GM23248 (cell line): ENCODE measurements around the gene EXOC1. TPM values are rescaled to one million over a fixed set of nuclear protein-coding genes. Genes with fewer than 3 reads are reported as not detected.

Experiments used
- DNase-seq: peaks from one replicate; pipeline ENCODE4 v3.0.0-alpha.2; 2015
- H2AFZ ChIP-seq: fragments of 200-600 bp; sonication (generic); 2 replicates; pipeline ENCODE4 v1.6.1; 2016; ENCODE audit warnings: antibody characterized with exemption
- H3F3A ChIP-seq: fragments of 200-600 bp; sonication (generic); 2 replicates; pipeline ENCODE4 v1.6.1; 2016; ENCODE audit warnings: mild to moderate bottlenecking, antibody characterized with exemption, mixed run types; ENCODE audit not compliant: insufficient read depth
- H3K27ac ChIP-seq: fragments of 200-600 bp; sonication (generic); 2 replicates; pipeline ENCODE4 v1.5.1; 2016; ENCODE audit warnings: mild to moderate bottlenecking
- H3K27me3 ChIP-seq: fragments of 200-600 bp; sonication (generic); replicated peaks from 2 replicates; pipeline ENCODE4 v1.6.1; 2016; ENCODE audit warnings: mild to moderate bottlenecking; ENCODE audit not compliant: insufficient read depth
- H3K36me3 ChIP-seq: fragments of 200-600 bp; sonication (generic); 2 replicates; pipeline ENCODE4 v1.6.1; 2016; ENCODE audit warnings: low read depth, mild to moderate bottlenecking
- H3K4me1 ChIP-seq: fragments of 200-600 bp; sonication (generic); 2 replicates; pipeline ENCODE4 v1.6.1; 2016; ENCODE audit warnings: mild to moderate bottlenecking; ENCODE audit not compliant: insufficient read depth
- H3K4me2 ChIP-seq: fragments of 200-600 bp; sonication (generic); one replicate; pipeline ENCODE4 v1.6.1; 2016; ENCODE audit warnings: mild to moderate bottlenecking; ENCODE audit not compliant: unreplicated experiment
- H3K4me3 ChIP-seq: fragments of 200-600 bp; sonication (generic); 2 replicates; pipeline ENCODE4 v1.5.1; 2016; ENCODE audit warnings: mild to moderate bottlenecking
- H3K79me2 ChIP-seq: fragments of 200-600 bp; sonication (generic); 2 replicates; pipeline ENCODE4 v1.6.1; 2016; ENCODE audit warnings: mild to moderate bottlenecking; ENCODE audit not compliant: insufficient read depth
- H3K9ac ChIP-seq: fragments of 200-600 bp; sonication (generic); 2 replicates; pipeline ENCODE4 v1.6.1; 2016; ENCODE audit warnings: mild to moderate bottlenecking
- H3K9me2 ChIP-seq: fragments of 200-600 bp; sonication (generic); 2 replicates; pipeline ENCODE4 v1.6.1; 2016; ENCODE audit warnings: mixed run types, mild to moderate bottlenecking, moderate library complexity; ENCODE audit not compliant: insufficient read depth
- H3K9me3 ChIP-seq: fragments of 200-600 bp; sonication (generic); one replicate; pipeline ENCODE4 v1.6.1; 2017; ENCODE audit warnings: low read depth
- H4K20me1 ChIP-seq: fragments of 200-600 bp; sonication (generic); 2 replicates; pipeline ENCODE4 v1.6.0; 2016; ENCODE audit not compliant: insufficient read depth
- EZH2 ChIP-seq: fragments of 200-600 bp; sonication (generic); IDR thresholded peaks from 2 replicates; pipeline ENCODE4 v1.6.1; 2018; ENCODE audit warnings: antibody characterized with exemption, mild to moderate bottlenecking; ENCODE audit not compliant: insufficient read depth, poor library complexity, severe bottlenecking
- EZH2phosphoT487 ChIP-seq: fragments of 200-600 bp; sonication (generic); IDR thresholded peaks from 2 replicates; pipeline ENCODE4 v1.6.1; 2018; ENCODE audit warnings: antibody characterized with exemption, moderate library complexity, mild to moderate bottlenecking, low read depth; ENCODE audit not compliant: insufficient read depth
- WGBS, 2 experiments: methylation state at CpG; one replicate each; pipeline ENCODE4 v1.1.6; 2015 to 2017; ENCODE audit warnings: low lambda C conversion rate in 2 of 2, low coverage in 1 of 2; ENCODE audit errors: missing lambda C conversion rate in 2 of 2; 5-methylcytosine and 5-hydroxymethylcytosine counted together
- in situ Hi-C: fragments of 300-500 bp; cut with MboI; formaldehyde crosslinking; loops from 2 replicates; pipeline ENCODE4 v1.15.0; 2020
- polyA plus RNA-seq: library from polyadenylated mRNA; unstranded; fragments of >200 nt; fragmentation: Nextera tagmentation; extraction: Ambion mirVana; gene quantifications from 2 replicates; pipeline ENCODE4 v1.2.1, GENCODE V29; 2016
- total RNA-seq: library from RNA; depleted of rRNA; stranded (reverse); fragments of >200 nt; shearing (Covaris generic); gene quantifications from 2 replicates; pipeline ENCODE4 v1.2.3, GENCODE V29; 2014

The EXOC1 gene
- total and polyA plus RNA-seq, 2 experiments from 2014 or later = 35.5 to 44.7 TPM

- no peaks in the 10 kb centered on the region for H3K9me2 ChIP-seq
- in situ Hi-C loops = loop anchor here (25.0 kb wide), 1 partner anchor 422 kb away; no protein-coding TSS in a partner anchor
These were observed 6.3 kb downstream of the EXOC1 start for GRCh38 chr4:55859711-55860110.

GRCh38 chr4:55864577-55865223 lies 11.3 kb downstream of the EXOC1 start:
- WGBS, 2 experiments = 93 to 100% methylated on average over 1 of the region's 1 CpG
- Histone ChIP-seq H3K9ac (peak overlapping the region; percentile 56; the same call in 1 of the 2 replicates), H3K4me2 (peak overlapping the region; percentile 76), H3K27me3 (no peaks in the 10 kb centered on the region), H3F3A (peaks cover 30% of the 10 kb centered on the region), H3K36me3 (peaks cover 22% of the 10 kb centered on the region; the same call in 1 of the 2 replicates), H3K4me3 (peak overlapping the region; percentile 55), H3K4me1 (peaks cover 32% of the 10 kb centered on the region), H3K27ac (peak overlapping the region; percentile 84), H3K79me2 (peaks cover 56% of the 10 kb centered on the region), H3K9me3 (no peaks in the 10 kb centered on the region), H3K9me2 (no peaks in the 10 kb centered on the region), H2AFZ (0 out of 2 replicates have a peak overlapping the region, but pooled peaks have one; percentile 60), H4K20me1 (no peaks in the 10 kb centered on the region)
- no peak for DNase-seq
- no peak for TF ChIP-seq EZH2phosphoT487
- no peak for TF ChIP-seq EZH2
- in situ Hi-C loops = loop anchor here (25.0 kb wide), 1 partner anchor 427 kb away; no protein-coding TSS in a partner anchor

More at GRCh38 chr4:55859711-55860110, 6.3 kb downstream of the EXOC1 start:
- TF ChIP-seq EZH2phosphoT487 = no peak
- TF ChIP-seq EZH2 = no peak
- Histone ChIP-seq H3K27me3 (no peaks in the 10 kb centered on the region), H3F3A (peaks cover 9% of the 10 kb centered on the region), H3K36me3 (peaks cover 13% of the 10 kb centered on the region; the same call in 1 of the 2 replicates), H3K4me2 (no peak overlapping the region), H3K4me3 (no peak overlapping the region), H3K9ac (no peak overlapping the region), H2AFZ (no peak overlapping the region), H4K20me1 (no peaks in the 10 kb centered on the region), H3K4me1 (peaks cover 9% of the 10 kb centered on the region), H3K9me3 (no peaks in the 10 kb centered on the region), H3K27ac (no peak overlapping the region), H3K79me2 (peaks cover 94% of the 10 kb centered on the region)
- DNase-seq = peak; percentile 15
- 98% methylated on average over 2 of the region's 2 CpGs for WGBS, 2 experiments

GRCh38 chr4:55865228-55865806 lies 11.9 kb downstream of the EXOC1 start:
- no peaks in the 10 kb centered on the region for H3K9me3 ChIP-seq
- H3K36me3 ChIP-seq = peaks cover 20% of the 10 kb centered on the region; the same call in 1 of the 2 replicates
- H3K79me2 ChIP-seq = peaks cover 50% of the 10 kb centered on the region
- peaks cover 30% of the 10 kb centered on the region for H3F3A ChIP-seq
- peaks cover 32% of the 10 kb centered on the region for H3K4me1 ChIP-seq
- no peaks in the 10 kb centered on the region for H4K20me1 ChIP-seq
- TF ChIP-seq EZH2 (no peak), EZH2phosphoT487 (no peak)
- H3K9ac ChIP-seq = peak overlapping the region; percentile 56
- in situ Hi-C loops = loop anchor here (25.0 kb wide), 1 partner anchor 428 kb away; no protein-coding TSS in a partner anchor
- H3K9me2 ChIP-seq = no peaks in the 10 kb centered on the region
- WGBS, 2 experiments = 1 to 8% methylated on average over 2 of the region's 2 CpGs
- peak overlapping the region; percentile 55 for H3K4me3 ChIP-seq
- no peaks in the 10 kb centered on the region for H3K27me3 ChIP-seq
- peak overlapping the region; percentile 84 for H3K27ac ChIP-seq
- peak overlapping the region; percentile 60 for H2AFZ ChIP-seq
- peak overlapping the region; percentile 76 for H3K4me2 ChIP-seq
- DNase-seq = peak; percentile 84

GRCh38 chr4:55866290-55866907 lies 13.0 kb downstream of the EXOC1 start:
- H3K4me2 ChIP-seq = peak overlapping the region; percentile 76
- no peaks in the 10 kb centered on the region for H3K9me3 ChIP-seq
- peaks cover 30% of the 10 kb centered on the region for H3F3A ChIP-seq
- DNase-seq = peak; percentile 98
- 0 out of 2 replicates have a peak overlapping the region, but pooled peaks have one; percentile 12 for H2AFZ ChIP-seq
- no peaks in the 10 kb centered on the region for H4K20me1 ChIP-seq
- TF ChIP-seq EZH2 = no peak
- no peak for TF ChIP-seq EZH2phosphoT487
- peaks cover 27% of the 10 kb centered on the region; the same call in 1 of the 2 replicates for H3K36me3 ChIP-seq
- H3K9ac ChIP-seq = peak overlapping the region; percentile 56
- WGBS, 2 experiments = 19 to 30% methylated on average over 2 of the region's 2 CpGs
- peak overlapping the region; percentile 55 for H3K4me3 ChIP-seq
- H3K9me2 ChIP-seq = no peaks in the 10 kb centered on the region
- peaks cover 39% of the 10 kb centered on the region for H3K79me2 ChIP-seq
- H3K27ac ChIP-seq = peak overlapping the region; percentile 84
- no peaks in the 10 kb centered on the region for H3K27me3 ChIP-seq
- in situ Hi-C loops = loop anchor here (25.0 kb wide), 1 partner anchor 429 kb away; no protein-coding TSS in a partner anchor
- H3K4me1 ChIP-seq = peaks cover 32% of the 10 kb centered on the region
